ENCODE measurements around the gene AGRN. TPM values are rescaled to one million over a fixed set of nuclear protein-coding genes. Genes with fewer than 3 reads are reported as not detected.

AGRN gene
- total RNA-seq, 2 donors from 2014 or later = 36.2 to 36.7 TPM

GRCh38 chr1:1083416-1084371, 63.8 kb downstream of the AGRN start:
- H3K36me3 ChIP-seq = no peaks in the 10 kb centered on the region
- H3K9me3 ChIP-seq = no peaks in the 10 kb centered on the region

GRCh38 chr1:1084372-1085170, 64.7 kb downstream of the AGRN start:
- H3K9me3 ChIP-seq = no peaks in the 10 kb centered on the region
- no peaks in the 10 kb centered on the region for H3K27me3 ChIP-seq (replicated peaks; ENCODE audit: insufficient read depth)
- no peak overlapping the region for H3K27ac ChIP-seq
- no peak overlapping the region for H3K4me3 ChIP-seq
- TF ChIP-seq CTCF (IDR thresholded peaks at IDR 0.05) = no peak
- no peaks in the 10 kb centered on the region for H3K36me3 ChIP-seq
- peaks cover 8 to 9% of the 10 kb centered on the region in 2 donors for H3K4me1 ChIP-seq (ENCODE audit: control insufficient read depth in 1 of 2, low read depth in 2 of 2)
- no peak for DNase-seq (ENCODE audit: low spot score)
- no peak for ATAC-seq (ENCODE audit: insufficient number of reproducible peaks, low FRiP score, low read depth)

More at GRCh38 chr1:1083416-1084371, 63.8 kb downstream of the AGRN start:
- Histone ChIP-seq H3K27ac (no peak overlapping the region), H3K4me1 (ENCODE audit: control insufficient read depth in 1 of 2, low read depth in 2 of 2) (peaks cover 10 to 12% of the 10 kb centered on the region in 2 donors), H3K4me3 (no peak overlapping the region), H3K27me3 (replicated peaks; ENCODE audit: insufficient read depth) (no peaks in the 10 kb centered on the region)
- no peak for ATAC-seq (ENCODE audit: insufficient number of reproducible peaks, low FRiP score, low read depth)
- no peak for TF ChIP-seq CTCF (IDR thresholded peaks at IDR 0.05)
- DNase-seq (ENCODE audit: low spot score) = no peak

GRCh38 chr1:1085171-1085841, 65.4 kb downstream of the AGRN start:
- Histone ChIP-seq H3K27ac (no peak overlapping the region), H3K4me1 (ENCODE audit: control insufficient read depth in 1 of 2, low read depth in 2 of 2) (peaks cover under 1 to 2% of the 10 kb centered on the region in 2 donors), H3K4me3 (no peak overlapping the region), H3K27me3 (replicated peaks; ENCODE audit: insufficient read depth) (no peaks in the 10 kb centered on the region), H3K9me3 (no peaks in the 10 kb centered on the region), H3K36me3 (no peaks in the 10 kb centered on the region)
- ATAC-seq (ENCODE audit: insufficient number of reproducible peaks, low FRiP score, low read depth) = no peak
- TF ChIP-seq CTCF (IDR thresholded peaks at IDR 0.05) = no peak
- no peak for DNase-seq (ENCODE audit: low spot score)

GRCh38 chr1:1085911-1086841, 66.3 kb downstream of the AGRN start:
- H3K27ac ChIP-seq = no peak overlapping the region
- no peaks in the 10 kb centered on the region for H3K9me3 ChIP-seq
- TF ChIP-seq CTCF (IDR thresholded peaks at IDR 0.05) = no peak
- H3K27me3 ChIP-seq (replicated peaks; ENCODE audit: insufficient read depth) = no peaks in the 10 kb centered on the region
- ATAC-seq (ENCODE audit: insufficient number of reproducible peaks, low FRiP score, low read depth) = no peak
- H3K4me1 ChIP-seq (ENCODE audit: control insufficient read depth in 1 of 2, low read depth in 2 of 2) = no peaks in the 10 kb centered on the region
- DNase-seq (ENCODE audit: low spot score) = no peak
- H3K36me3 ChIP-seq = no peaks in the 10 kb centered on the region
- no peak overlapping the region for H3K4me3 ChIP-seq

Measured in thoracic aorta (tissue), 2 donors.